ENCODE measurements around the gene BRSK2. TPM values are rescaled to one million over a fixed set of nuclear protein-coding genes. Genes with fewer than 3 reads are reported as not detected.

The BRSK2 gene
- polyA plus RNA-seq, 4 donors: 0.27 to 7.9 (median 3.3) TPM; not detected in 1

DNA sequence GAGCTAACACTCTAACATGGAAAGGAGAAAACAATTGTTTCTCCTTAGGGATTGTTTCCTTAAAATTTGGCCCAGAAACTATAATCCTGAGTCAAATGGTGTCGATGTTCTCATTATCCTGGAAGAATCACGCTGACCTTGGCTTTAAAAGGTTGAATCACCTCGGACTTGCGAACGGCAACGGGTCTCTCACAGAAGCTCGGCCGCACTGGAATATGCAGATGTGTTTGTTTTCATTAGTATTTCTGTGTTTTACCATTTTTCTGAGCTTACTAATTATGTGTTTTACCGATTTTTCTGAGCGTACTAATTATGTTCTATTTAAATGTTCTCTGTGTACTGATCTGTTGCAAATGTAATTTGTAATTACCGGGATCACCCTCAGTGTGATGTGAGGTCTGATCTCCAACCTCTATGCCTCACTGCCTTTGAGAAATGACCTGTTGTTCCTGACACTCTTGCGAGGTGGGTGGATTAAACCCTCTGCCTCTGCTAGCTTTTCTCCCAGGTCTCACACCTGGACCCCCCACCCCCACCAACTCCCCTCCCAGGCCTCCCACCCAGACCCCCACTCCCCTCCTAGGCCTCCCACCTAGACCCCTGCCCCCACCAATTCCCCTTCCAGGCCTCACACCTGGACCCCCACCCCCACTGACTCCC is 38.3 kb upstream of the BRSK2 start:
- no peak for FAIRE-seq
- peaks cover 0 to 40% (median 0%) of the 10 kb centered on the region in 3 donors for H3K27me3 ChIP-seq (ENCODE audit: control insufficient read depth in 3 of 3, insufficient read depth in 3 of 3, low read length in 3 of 3)
- H3K36me3 ChIP-seq (ENCODE audit: control insufficient read depth in 3 of 3, insufficient read depth in 2 of 3, low read depth in 1 of 3, low read length in 3 of 3): no peaks in the 10 kb centered on the region
- DNase-seq: no peak
- no peak overlapping the region for H3K4me3 ChIP-seq (ENCODE audit: low read depth in 1 of 3, low read length in 3 of 3)
- H3K9me3 ChIP-seq (ENCODE audit: control insufficient read depth in 2 of 2, insufficient read depth in 1 of 2, low read depth in 1 of 2, low read length in 1 of 2): peaks cover 0 to 2% of the 10 kb centered on the region in 2 donors
- WGBS, 3 donors: 54 to 73% (median 62%) methylated on average over 12 of the region's 12 CpGs
- H3K4me1 ChIP-seq (ENCODE audit: control insufficient read depth in 3 of 3, insufficient read depth in 2 of 3, low read depth in 1 of 3, low read length in 2 of 3): peaks cover 0 to 1% (median 0%) of the 10 kb centered on the region in 3 donors
- no peak overlapping the region for H3K27ac ChIP-seq (ENCODE audit: low read depth in 1 of 3, low read length in 2 of 3)

DNA sequence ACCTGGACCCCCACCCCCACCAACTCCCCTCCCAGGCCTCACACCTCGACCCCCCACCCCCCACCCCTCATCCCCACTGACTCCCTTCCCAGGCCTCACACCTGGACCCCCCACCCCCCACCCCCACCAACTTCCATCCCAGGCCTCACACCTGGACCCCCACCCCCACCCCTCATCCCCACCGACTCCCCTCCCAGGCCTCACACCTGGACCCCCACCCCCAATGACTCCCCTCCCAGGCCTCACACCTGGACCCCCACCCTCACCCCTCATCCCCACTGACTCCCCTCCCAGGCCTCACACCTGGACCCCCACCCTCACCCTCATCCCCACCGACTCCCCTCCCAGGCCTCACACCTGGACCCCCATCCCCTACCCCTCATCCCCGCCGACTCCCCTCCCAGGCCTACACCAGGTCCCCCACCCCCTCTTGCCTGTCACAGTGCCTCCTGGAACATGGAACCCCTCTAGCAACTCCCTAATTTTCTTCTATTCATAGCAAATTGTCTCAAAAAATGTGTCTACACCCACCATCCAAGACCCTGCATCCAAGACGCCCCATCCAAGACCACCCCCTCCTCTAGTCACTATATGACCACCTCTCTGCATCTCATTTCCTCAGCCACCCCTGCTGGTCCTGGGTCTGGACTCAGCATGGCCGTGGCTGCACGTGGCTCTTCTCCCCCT is 36.9 kb upstream of the BRSK2 start:
- H3K36me3 ChIP-seq (ENCODE audit: control insufficient read depth in 3 of 3, insufficient read depth in 2 of 3, low read depth in 1 of 3, low read length in 3 of 3): no peaks in the 10 kb centered on the region
- DNase-seq (no peak), FAIRE-seq (no peak)
- H3K27me3 ChIP-seq (ENCODE audit: control insufficient read depth in 3 of 3, insufficient read depth in 3 of 3, low read length in 3 of 3): peaks cover 0 to 46% (median 0%) of the 10 kb centered on the region in 3 donors
- H3K4me1 ChIP-seq (ENCODE audit: control insufficient read depth in 3 of 3, insufficient read depth in 2 of 3, low read depth in 1 of 3, low read length in 2 of 3): peaks cover 0 to 3% (median 0%) of the 10 kb centered on the region in 3 donors
- H3K4me3 ChIP-seq (ENCODE audit: low read depth in 1 of 3, low read length in 3 of 3): no peak overlapping the region
- WGBS, 3 donors: 52 to 75% (median 55%) methylated on average over 7 to 8 of the region's 8 CpGs
- no peak overlapping the region for H3K27ac ChIP-seq (ENCODE audit: low read depth in 1 of 3, low read length in 2 of 3)
- peaks cover 0 to 2% of the 10 kb centered on the region in 2 donors for H3K9me3 ChIP-seq (ENCODE audit: control insufficient read depth in 2 of 2, insufficient read depth in 1 of 2, low read depth in 1 of 2, low read length in 1 of 2)

GRCh38 chr11:1353383-1354124 is 36.2 kb upstream of the BRSK2 start:
- DNase-seq (no peak), FAIRE-seq (no peak)
- Histone ChIP-seq H3K9me3 (ENCODE audit: control insufficient read depth in 2 of 2, insufficient read depth in 1 of 2, low read depth in 1 of 2, low read length in 1 of 2) (peaks cover 0 to 2% of the 10 kb centered on the region in 2 donors), H3K4me1 (ENCODE audit: control insufficient read depth in 3 of 3, insufficient read depth in 2 of 3, low read depth in 1 of 3, low read length in 2 of 3) (peaks cover 0 to 3% (median 0%) of the 10 kb centered on the region in 3 donors), H3K36me3 (ENCODE audit: control insufficient read depth in 3 of 3, insufficient read depth in 2 of 3, low read depth in 1 of 3, low read length in 3 of 3) (no peaks in the 10 kb centered on the region), H3K4me3 (ENCODE audit: low read depth in 1 of 3, low read length in 3 of 3) (no peak overlapping the region), H3K27ac (ENCODE audit: low read depth in 1 of 3, low read length in 2 of 3) (no peak overlapping the region), H3K27me3 (ENCODE audit: control insufficient read depth in 3 of 3, insufficient read depth in 3 of 3, low read length in 3 of 3) (peaks cover 0 to 53% (median 0%) of the 10 kb centered on the region in 3 donors)
- 67 to 79% (median 73%) methylated on average over 31 to 32 of the region's 32 CpGs for WGBS, 3 donors

GRCh38 chr11:1354125-1354938 is 35.4 kb upstream of the BRSK2 start:
- H3K9me3 ChIP-seq (ENCODE audit: control insufficient read depth in 2 of 2, insufficient read depth in 1 of 2, low read depth in 1 of 2, low read length in 1 of 2): peaks cover 0 to 2% of the 10 kb centered on the region in 2 donors
- no peak for FAIRE-seq
- no peaks in the 10 kb centered on the region for H3K36me3 ChIP-seq (ENCODE audit: control insufficient read depth in 3 of 3, insufficient read depth in 2 of 3, low read depth in 1 of 3, low read length in 3 of 3)
- H3K27me3 ChIP-seq (ENCODE audit: control insufficient read depth in 3 of 3, insufficient read depth in 3 of 3, low read length in 3 of 3): peaks cover 0 to 50% (median 0%) of the 10 kb centered on the region in 3 donors
- H3K4me3 ChIP-seq (ENCODE audit: low read depth in 1 of 3, low read length in 3 of 3): no peak overlapping the region
- peaks cover 0 to 3% (median 0%) of the 10 kb centered on the region in 3 donors for H3K4me1 ChIP-seq (ENCODE audit: control insufficient read depth in 3 of 3, insufficient read depth in 2 of 3, low read depth in 1 of 3, low read length in 2 of 3)
- 66 to 78% (median 73%) methylated on average over 32 of the region's 32 CpGs for WGBS, 3 donors
- DNase-seq: no peak
- no peak overlapping the region for H3K27ac ChIP-seq (ENCODE audit: low read depth in 1 of 3, low read length in 2 of 3)

DNA sequence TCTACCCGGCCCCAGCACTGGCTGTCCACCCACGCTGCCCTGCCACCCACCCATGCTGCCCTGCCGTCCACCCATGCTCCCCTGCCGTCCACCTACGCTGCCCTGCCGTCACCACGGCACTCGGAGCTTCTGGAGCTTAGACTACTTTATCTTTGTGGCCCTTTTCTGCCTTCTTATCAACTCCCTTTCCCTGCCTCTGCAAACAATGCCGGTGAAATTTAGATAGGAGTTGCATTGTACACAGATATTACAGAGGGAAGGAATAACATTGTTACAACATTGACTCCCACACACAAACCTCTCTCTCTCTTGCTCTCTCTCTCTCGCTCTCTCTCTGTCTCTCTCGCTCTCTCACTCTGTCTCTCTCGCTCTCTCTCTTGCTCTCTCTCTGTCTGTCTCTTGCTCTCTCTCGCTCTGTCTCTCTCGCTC is 33.7 kb upstream of the BRSK2 start:
- Histone ChIP-seq H3K27me3 (ENCODE audit: control insufficient read depth in 3 of 3, insufficient read depth in 3 of 3, low read length in 3 of 3) (peaks cover 0 to 39% (median 0%) of the 10 kb centered on the region in 3 donors), H3K9me3 (ENCODE audit: control insufficient read depth in 2 of 2, insufficient read depth in 1 of 2, low read depth in 1 of 2, low read length in 1 of 2) (peaks cover 0 to 2% of the 10 kb centered on the region in 2 donors), H3K4me1 (ENCODE audit: control insufficient read depth in 3 of 3, insufficient read depth in 2 of 3, low read depth in 1 of 3, low read length in 2 of 3) (peaks cover 0 to 3% (median 0%) of the 10 kb centered on the region in 3 donors), H3K36me3 (ENCODE audit: control insufficient read depth in 3 of 3, insufficient read depth in 2 of 3, low read depth in 1 of 3, low read length in 3 of 3) (no peaks in the 10 kb centered on the region), H3K4me3 (ENCODE audit: low read depth in 1 of 3, low read length in 3 of 3) (no peak overlapping the region), H3K27ac (ENCODE audit: low read depth in 1 of 3, low read length in 2 of 3) (no peak overlapping the region)
- FAIRE-seq (no peak), DNase-seq (peak; percentile 29 to 40)
- WGBS, 3 donors: 14 to 47% (median 26%) methylated on average over 14 of the region's 14 CpGs

DNA sequence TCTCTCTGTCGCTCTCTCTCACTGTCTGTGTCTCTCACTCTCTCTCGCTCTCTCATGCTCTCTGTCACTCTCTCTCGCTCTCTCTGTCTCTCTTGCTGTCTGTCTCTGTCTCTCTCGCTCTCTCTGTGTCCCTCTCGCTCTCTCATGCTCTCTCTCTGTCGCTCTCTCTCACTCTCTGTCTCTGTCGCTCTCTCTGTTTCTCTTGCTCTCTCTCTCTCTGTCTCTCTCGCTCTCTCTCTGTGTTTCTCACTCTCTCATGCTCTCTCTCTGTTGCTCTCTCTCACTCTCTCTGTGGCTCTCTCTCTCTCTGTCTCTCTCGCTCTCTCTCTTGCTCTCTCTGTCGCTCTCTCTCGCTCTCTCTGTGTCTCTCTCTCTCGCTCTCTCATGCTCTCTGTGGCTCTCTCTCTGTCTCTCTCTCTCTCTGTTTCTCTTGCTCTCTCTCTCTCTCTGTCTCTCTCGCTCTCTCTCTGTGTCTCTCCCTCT is 33.2 kb upstream of the BRSK2 start:
- no peak for FAIRE-seq
- peaks cover 0 to 39% (median 0%) of the 10 kb centered on the region in 3 donors for H3K27me3 ChIP-seq (ENCODE audit: control insufficient read depth in 3 of 3, insufficient read depth in 3 of 3, low read length in 3 of 3)
- H3K4me3 ChIP-seq (ENCODE audit: low read depth in 1 of 3, low read length in 3 of 3): no peak overlapping the region
- peaks cover 0 to 3% (median 0%) of the 10 kb centered on the region in 3 donors for H3K4me1 ChIP-seq (ENCODE audit: control insufficient read depth in 3 of 3, insufficient read depth in 2 of 3, low read depth in 1 of 3, low read length in 2 of 3)
- H3K27ac ChIP-seq (ENCODE audit: low read depth in 1 of 3, low read length in 2 of 3): no peak overlapping the region
- no peak for DNase-seq
- H3K9me3 ChIP-seq (ENCODE audit: control insufficient read depth in 2 of 2, insufficient read depth in 1 of 2, low read depth in 1 of 2, low read length in 1 of 2): peaks cover 0 to 2% of the 10 kb centered on the region in 2 donors
- no peaks in the 10 kb centered on the region for H3K36me3 ChIP-seq (ENCODE audit: control insufficient read depth in 3 of 3, insufficient read depth in 2 of 3, low read depth in 1 of 3, low read length in 3 of 3)
- WGBS, 3 donors: 65 to 83% (median 74%) methylated on average over 13 of the region's 13 CpGs

DNA sequence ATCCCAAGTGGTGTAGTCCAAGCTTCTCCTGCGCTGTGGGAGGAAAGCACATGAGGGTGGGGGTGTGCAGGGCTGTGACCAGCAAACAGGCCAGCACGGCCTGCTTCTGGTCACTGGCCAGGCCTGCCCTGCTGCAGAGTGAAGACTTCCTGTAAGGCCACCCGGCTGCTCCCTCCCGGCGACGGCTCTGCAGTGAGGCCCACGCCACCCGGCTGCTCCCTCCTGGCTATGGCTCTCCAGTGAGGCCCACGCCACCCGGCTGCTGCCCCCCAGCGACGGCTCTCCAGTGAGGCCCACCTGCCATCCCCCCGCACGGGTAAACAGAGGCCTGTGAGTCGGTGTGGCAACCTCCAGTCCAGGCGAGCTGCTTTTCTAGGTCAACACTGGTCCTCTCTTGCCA is 31.4 kb upstream of the BRSK2 start:
- Histone ChIP-seq H3K4me3 (ENCODE audit: low read depth in 1 of 3, low read length in 3 of 3) (no peak overlapping the region), H3K27me3 (ENCODE audit: control insufficient read depth in 3 of 3, insufficient read depth in 3 of 3, low read length in 3 of 3) (peaks cover 0 to 37% (median 3%) of the 10 kb centered on the region in 3 donors), H3K4me1 (ENCODE audit: control insufficient read depth in 3 of 3, insufficient read depth in 2 of 3, low read depth in 1 of 3, low read length in 2 of 3) (peaks cover 0 to 3% (median 0%) of the 10 kb centered on the region in 3 donors), H3K27ac (ENCODE audit: low read depth in 1 of 3, low read length in 2 of 3) (no peak overlapping the region), H3K36me3 (ENCODE audit: control insufficient read depth in 3 of 3, insufficient read depth in 2 of 3, low read depth in 1 of 3, low read length in 3 of 3) (no peaks in the 10 kb centered on the region), H3K9me3 (ENCODE audit: control insufficient read depth in 2 of 2, insufficient read depth in 1 of 2, low read depth in 1 of 2, low read length in 1 of 2) (peaks cover 0 to 11% of the 10 kb centered on the region in 2 donors)
- WGBS, 3 donors: 31 to 47% (median 39%) methylated on average over 16 of the region's 16 CpGs
- FAIRE-seq (no peak), DNase-seq (no peak)

All from small intestine (tissue), 7 donors.